ENCODE measurements around the gene SYT8. TPM values are rescaled to one million over a fixed set of nuclear protein-coding genes. Genes with fewer than 3 reads are reported as not detected.

The SYT8 gene
- total RNA-seq, 2 donors from 2014 or later, result 1.7 to 4.1 TPM

DNA sequence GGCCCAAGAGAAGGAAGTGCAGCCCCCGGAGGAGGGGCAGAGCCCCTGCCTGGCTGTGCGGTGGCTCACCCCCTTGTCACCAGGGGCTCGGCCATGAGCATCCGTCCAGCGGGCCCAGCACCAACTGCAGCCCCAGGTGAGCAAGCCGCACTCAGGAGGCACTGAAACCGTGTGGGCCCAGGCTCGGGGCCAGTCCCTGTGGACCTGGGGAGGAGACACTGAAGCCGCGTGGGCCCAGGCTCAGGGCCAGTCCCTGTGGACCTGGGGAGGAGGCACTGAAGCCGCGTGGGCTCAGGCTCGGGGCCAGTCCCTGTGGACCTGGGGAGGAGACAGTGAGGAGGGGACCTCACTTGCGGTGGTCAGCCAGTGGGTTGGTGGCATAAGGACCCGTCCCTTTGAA lies 32.0 kb downstream of the SYT8 start:
- Histone ChIP-seq H3K27me3 (replicated peaks; ENCODE audit: insufficient read depth) (peaks cover 3% of the 10 kb centered on the region), H3K27ac (no peak overlapping the region), H3K4me1 (replicated peaks) (no peaks in the 10 kb centered on the region), H3K36me3 (no peaks in the 10 kb centered on the region), H3K4me3 (no peak overlapping the region), H3K9me3 (no peaks in the 10 kb centered on the region)
- WGBS, result 79% methylated on average over 15 of the region's 15 CpGs
- TF ChIP-seq, protein P1, sequence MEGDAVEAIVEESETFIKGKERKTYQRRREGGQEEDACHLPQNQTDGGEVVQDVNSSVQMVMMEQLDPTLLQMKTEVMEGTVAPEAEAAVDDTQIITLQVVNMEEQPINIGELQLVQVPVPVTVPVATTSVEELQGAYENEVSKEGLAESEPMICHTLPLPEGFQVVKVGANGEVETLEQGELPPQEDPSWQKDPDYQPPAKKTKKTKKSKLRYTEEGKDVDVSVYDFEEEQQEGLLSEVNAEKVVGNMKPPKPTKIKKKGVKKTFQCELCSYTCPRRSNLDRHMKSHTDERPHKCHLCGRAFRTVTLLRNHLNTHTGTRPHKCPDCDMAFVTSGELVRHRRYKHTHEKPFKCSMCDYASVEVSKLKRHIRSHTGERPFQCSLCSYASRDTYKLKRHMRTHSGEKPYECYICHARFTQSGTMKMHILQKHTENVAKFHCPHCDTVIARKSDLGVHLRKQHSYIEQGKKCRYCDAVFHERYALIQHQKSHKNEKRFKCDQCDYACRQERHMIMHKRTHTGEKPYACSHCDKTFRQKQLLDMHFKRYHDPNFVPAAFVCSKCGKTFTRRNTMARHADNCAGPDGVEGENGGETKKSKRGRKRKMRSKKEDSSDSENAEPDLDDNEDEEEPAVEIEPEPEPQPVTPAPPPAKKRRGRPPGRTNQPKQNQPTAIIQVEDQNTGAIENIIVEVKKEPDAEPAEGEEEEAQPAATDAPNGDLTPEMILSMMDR (IDR thresholded peaks at IDR 0.05), result no peak
- TF ChIP-seq POLR2A (IDR thresholded peaks at IDR 0.05) (no peak), POLR2AphosphoS5 (IDR thresholded peaks at IDR 0.05) (no peak)
- no peak for DNase-seq (ENCODE audit: low spot score)
- intact Hi-C loops (cut with DNase I), result no loop called here

- Histone ChIP-seq H3K36me3 (no peaks in the 10 kb centered on the region), H3K27ac (no peak overlapping the region), H3K9me3 (no peaks in the 10 kb centered on the region), H3K27me3 (replicated peaks; ENCODE audit: insufficient read depth) (peaks cover 3% of the 10 kb centered on the region), H3K4me3 (no peak overlapping the region), H3K4me1 (replicated peaks) (no peaks in the 10 kb centered on the region)
- WGBS, result 85% methylated on average over 8 of the region's 8 CpGs
- TF ChIP-seq, protein P1 (IDR thresholded peaks at IDR 0.05), result no peak
- TF ChIP-seq POLR2AphosphoS5 (IDR thresholded peaks at IDR 0.05) (no peak), POLR2A (IDR thresholded peaks at IDR 0.05) (no peak)
- DNase-seq (ENCODE audit: low spot score), result no peak
- intact Hi-C loops (cut with DNase I), result no loop called here
Measured at GRCh38 chr11:1867381-1867780, 32.6 kb downstream of the SYT8 start.

- H3K27me3 ChIP-seq (replicated peaks; ENCODE audit: insufficient read depth), result peaks cover 3% of the 10 kb centered on the region
- H3K9me3 ChIP-seq, result no peaks in the 10 kb centered on the region
- no peak for DNase-seq (ENCODE audit: low spot score)
- TF ChIP-seq POLR2A (IDR thresholded peaks at IDR 0.05) (no peak), POLR2AphosphoS5 (IDR thresholded peaks at IDR 0.05) (no peak)
- TF ChIP-seq, protein P1 (IDR thresholded peaks at IDR 0.05), result no peak
- H3K4me1 ChIP-seq (replicated peaks), result no peaks in the 10 kb centered on the region
- no peak overlapping the region for H3K27ac ChIP-seq
- no peaks in the 10 kb centered on the region for H3K36me3 ChIP-seq
- no peak overlapping the region for H3K4me3 ChIP-seq
- 97% methylated on average over 12 of the region's 14 CpGs for WGBS
- intact Hi-C loops (cut with DNase I), result no loop called here
Measured at GRCh38 chr11:1868056-1868635, 33.4 kb downstream of the SYT8 start.

- Histone ChIP-seq H3K4me3 (no peak overlapping the region), H3K9me3 (no peaks in the 10 kb centered on the region), H3K27me3 (replicated peaks; ENCODE audit: insufficient read depth) (peaks cover 3% of the 10 kb centered on the region), H3K36me3 (no peaks in the 10 kb centered on the region), H3K4me1 (replicated peaks) (no peaks in the 10 kb centered on the region), H3K27ac (no peak overlapping the region)
- TF ChIP-seq, protein P1 (IDR thresholded peaks at IDR 0.05), result no peak
- TF ChIP-seq POLR2AphosphoS5 (IDR thresholded peaks at IDR 0.05) (no peak), POLR2A (IDR thresholded peaks at IDR 0.05) (no peak)
- no peak for DNase-seq (ENCODE audit: low spot score)
- 85% methylated on average over 21 of the region's 25 CpGs for WGBS
- intact Hi-C loops (cut with DNase I), result no loop called here
Measured at GRCh38 chr11:1868636-1869291, 34.0 kb downstream of the SYT8 start.

Data from prostate gland (tissue), 2 donors.